Measurements from ENCODE around the gene NPIPB6.

NPIPB6 gene

GRCh38 chr16:28297308-28297707 lies 66.0 kb downstream of the NPIPB6 start:
- no peak for DNase-seq (ENCODE audit: extremely low read depth, low read depth)
- H3K4me3 ChIP-seq (replicated peaks; ENCODE audit: low read depth, low read length), result no peak overlapping the region
- TF ChIP-seq CTCF (IDR thresholded peaks at IDR 0.05; ENCODE audit: low read depth, low read length, missing control alignments), result no peak

GRCh38 chr16:28295276-28295675 lies 68.0 kb downstream of the NPIPB6 start:
- H3K4me3 ChIP-seq (replicated peaks; ENCODE audit: low read depth, low read length), result no peak overlapping the region
- DNase-seq (ENCODE audit: extremely low read depth, low read depth), result no peak
- TF ChIP-seq CTCF (IDR thresholded peaks at IDR 0.05; ENCODE audit: low read depth, low read length, missing control alignments), result no peak

- TF ChIP-seq CTCF (IDR thresholded peaks at IDR 0.05; ENCODE audit: low read depth, low read length, missing control alignments), result no peak
- H3K4me3 ChIP-seq (replicated peaks; ENCODE audit: low read depth, low read length), result no peak overlapping the region
- DNase-seq (ENCODE audit: extremely low read depth, low read depth), result no peak
Observed at GRCh38 chr16:28294201-28294600, 69.1 kb downstream of the NPIPB6 start.

- TF ChIP-seq CTCF (IDR thresholded peaks at IDR 0.05; ENCODE audit: low read depth, low read length, missing control alignments), result no peak
- no peak for DNase-seq (ENCODE audit: extremely low read depth, low read depth)
- no peak overlapping the region for H3K4me3 ChIP-seq (replicated peaks; ENCODE audit: low read depth, low read length)
Observed at GRCh38 chr16:28293601-28293960, 69.7 kb downstream of the NPIPB6 start.

- peak overlapping the region; percentile 38 for H3K4me3 ChIP-seq (replicated peaks; ENCODE audit: low read depth, low read length)
- no peak for DNase-seq (ENCODE audit: extremely low read depth, low read depth)
- TF ChIP-seq CTCF (IDR thresholded peaks at IDR 0.05; ENCODE audit: low read depth, low read length, missing control alignments), result no peak
Observed at GRCh38 chr16:28292731-28293600, 70.3 kb downstream of the NPIPB6 start.
